H4 (cell line): ENCODE data around the gene CRELD1. TPM values are rescaled to one million over a fixed set of nuclear protein-coding genes. Genes with fewer than 3 reads are reported as not detected.

Source experiments
- DNase-seq: peaks from one replicate; pipeline ENCODE4 v3.0.0-alpha.2; 2015; ENCODE audit warnings: low spot score
- total RNA-seq: library from RNA; depleted of rRNA; stranded (reverse); fragments of >200 nt; shearing (Covaris generic); gene quantifications from 2 replicates; pipeline ENCODE4 v1.2.3, GENCODE V29; 2014; rRNA removed

CRELD1 gene
- total RNA-seq, 1 experiment from 2014 or later = 8.7 TPM

- no peak for DNase-seq
Measured at GRCh38 chr3:9955611-9956352, 22.1 kb downstream of the CRELD1 start.

GRCh38 chr3:9957214-9957613 lies 23.6 kb downstream of the CRELD1 start:
- DNase-seq = no peak

- no peak for DNase-seq
Measured at GRCh38 chr3:9965200-9965875, 31.7 kb downstream of the CRELD1 start.

- no peak for DNase-seq
Measured at GRCh38 chr3:9966841-9967240, 33.2 kb downstream of the CRELD1 start.

- no peak for DNase-seq
Measured at GRCh38 chr3:9969632-9970019, 36.0 kb downstream of the CRELD1 start.

- DNase-seq = no peak
Measured at GRCh38 chr3:9970020-9970652, 36.5 kb downstream of the CRELD1 start.

GRCh38 chr3:9976721-9977709 lies 43.4 kb downstream of the CRELD1 start:
- peak; percentile 98 for DNase-seq

GRCh38 chr3:9978710-9979305 lies 45.2 kb downstream of the CRELD1 start:
- DNase-seq = no peak

- no peak for DNase-seq
Measured at GRCh38 chr3:9980251-9980650, 46.6 kb downstream of the CRELD1 start.

GRCh38 chr3:9986230-9986725 lies 52.6 kb downstream of the CRELD1 start:
- no peak for DNase-seq

- DNase-seq = no peak
Measured at GRCh38 chr3:9994086-9994844, 60.6 kb downstream of the CRELD1 start.

Other genes with a start within 250 kb of the CRELD1 start
- gene CPNE9, start 230.0 kb upstream of the CRELD1 start, total RNA-seq = 0.31 TPM in 1 of 2 replicates, not detected in the other
- 10.1 and 10.6 TPM in 2 replicates for gene BRPF1, start 202.1 kb upstream of the CRELD1 start, total RNA-seq
- gene OGG1, start 183.9 kb upstream of the CRELD1 start, total RNA-seq = 12.9 and 13.0 TPM in 2 replicates
- gene CAMK1, start 163.9 kb upstream of the CRELD1 start, total RNA-seq = 4.9 and 16.6 TPM in 2 replicates
- 81.5 and 95.9 TPM in 2 replicates for gene TADA3, start 141.4 kb upstream of the CRELD1 start, total RNA-seq
- 227 and 296 TPM in 2 replicates for gene ARPC4, start 140.8 kb upstream of the CRELD1 start, total RNA-seq
- 4.4 and 5.4 TPM in 2 replicates for gene TTLL3, start 123.6 kb upstream of the CRELD1 start, total RNA-seq
- gene RPUSD3, start 89.8 kb upstream of the CRELD1 start, total RNA-seq = 33.7 and 44.5 TPM in 2 replicates
- gene CIDEC, start 53.6 kb upstream of the CRELD1 start, total RNA-seq = not detected in 2 replicates
- gene JAGN1, start 43.2 kb upstream of the CRELD1 start, total RNA-seq = 35.7 and 46.1 TPM in 2 replicates
- gene IL17RE, start 31.0 kb upstream of the CRELD1 start, total RNA-seq = not detected in 2 replicates
- gene IL17RC, start 16.7 kb upstream of the CRELD1 start, total RNA-seq = 23.0 and 32.4 TPM in 2 replicates
- 3.0 and 3.4 TPM in 2 replicates for gene PRRT3, start 18.6 kb downstream of the CRELD1 start, total RNA-seq
- 87.1 and 117 TPM in 2 replicates for gene EMC3, start 53.0 kb downstream of the CRELD1 start, total RNA-seq
- 28.4 and 29.6 TPM in 2 replicates for gene FANCD2, start 92.6 kb downstream of the CRELD1 start, total RNA-seq
- gene FANCD2OS, start 174.4 kb downstream of the CRELD1 start, total RNA-seq = not detected in 2 replicates
- 121 and 179 TPM in 2 replicates for gene BRK1, start 181.8 kb downstream of the CRELD1 start, total RNA-seq
- 21.3 and 22.6 TPM in 2 replicates for gene VHL, start 207.9 kb downstream of the CRELD1 start, total RNA-seq
- gene IRAK2, start 231.1 kb downstream of the CRELD1 start, total RNA-seq = 1.1 and 1.3 TPM in 2 replicates